HEK293 (cell line): Measurements from ENCODE around the gene CFAP46.

Experiments used
- CTCF ChIA-PET: fragments of 350-600 bp; formaldehyde crosslinking; extraction: SDS; loops from one replicate; lab custom pipeline; 2021; ENCODE audit warnings: antibody characterized with exemption; lab: Yijun Ruan, JAX
- POLR2A ChIA-PET: fragments of 300-600 bp; formaldehyde crosslinking; extraction: SDS; loops from one replicate; lab custom pipeline; 2020; ENCODE audit warnings: antibody characterized with exemption, inconsistent platforms; lab: Yijun Ruan, JAX
- H3K27ac ChIP-seq: fragments of 200-500 bp; sonication (Bioruptor generic); 2 replicates; pipeline ENCODE4 v1.5.1; 2014; ENCODE audit warnings: low read depth, low read length, control low read depth, inconsistent platforms; ENCODE audit errors: extremely low read depth
- H3K36me3 ChIP-seq, 2 experiments: fragments of 200-500 bp in 1 of 2; sonication (Bioruptor generic) in 1 of 2; 1 replicate in 1 of 2; 2 replicates in 1 of 2; pipeline ENCODE4 v1.5.1; 2014 to 2017; ENCODE audit warnings: inconsistent platforms in 2 of 2, low read length in 2 of 2; ENCODE audit not compliant: control insufficient read depth in 2 of 2, insufficient read depth in 1 of 2
- H3K4me1 ChIP-seq: fragments of 200-500 bp; sonication (Bioruptor generic); 2 replicates; pipeline ENCODE4 v1.5.1; 2014; ENCODE audit warnings: mild to moderate bottlenecking, low read length, inconsistent platforms; ENCODE audit not compliant: control insufficient read depth, insufficient read depth
- H3K4me3 ChIP-seq: 2 replicates; pipeline ENCODE4 v1.5.1; 2011; ENCODE audit warnings: low read depth, mild to moderate bottlenecking, control low read depth, low read length, moderate library complexity
- H3K9me3 ChIP-seq: fragments of 200-500 bp; sonication (Bioruptor generic); 2 replicates; pipeline ENCODE4 v1.5.1; 2014; ENCODE audit warnings: low read depth, low read length, inconsistent platforms; ENCODE audit not compliant: control insufficient read depth, insufficient read depth
- FEZF1 ChIP-seq: fragments of 450-650 bp; formaldehyde crosslinking; IDR thresholded peaks from 2 replicates; pipeline ENCODE4 v1.5.1; 2016; ENCODE audit warnings: missing biosample characterization, missing genetic modification characterization
- GFI1B ChIP-seq: fragments of 450-650 bp; formaldehyde crosslinking; IDR thresholded peaks from 2 replicates; pipeline ENCODE4 v1.5.1; 2016; ENCODE audit warnings: missing biosample characterization, missing genetic modification characterization
- GLIS2 ChIP-seq: fragments of 450-650 bp; formaldehyde crosslinking; IDR thresholded peaks from 2 replicates; pipeline ENCODE4 v1.5.1; 2016; ENCODE audit warnings: missing biosample characterization, missing genetic modification characterization
- SCRT2 ChIP-seq: fragments of 450-650 bp; formaldehyde crosslinking; IDR thresholded peaks from 2 replicates; pipeline ENCODE4 v1.5.1; 2016; ENCODE audit warnings: missing biosample characterization, missing genetic modification characterization
- ZBTB11 ChIP-seq: fragments of 450-650 bp; formaldehyde crosslinking; conservative IDR thresholded peaks from 2 replicates; pipeline ENCODE4 v1.5.1; 2016; ENCODE audit warnings: low read depth, missing biosample characterization, missing genetic modification characterization
- ZBTB17 ChIP-seq: fragments of 450-650 bp; formaldehyde crosslinking; IDR thresholded peaks from 2 replicates; pipeline ENCODE4 v1.5.1; 2016; ENCODE audit warnings: missing biosample characterization, missing genetic modification characterization
- ZFP41 ChIP-seq: fragments of 450-650 bp; formaldehyde crosslinking; IDR thresholded peaks from 2 replicates; pipeline ENCODE4 v1.5.1; 2016; ENCODE audit warnings: missing biosample characterization, missing genetic modification characterization, borderline replicate concordance
- ZNF114 ChIP-seq: fragments of 450-650 bp; formaldehyde crosslinking; IDR thresholded peaks from 2 replicates; pipeline ENCODE4 v1.5.0; 2017; ENCODE audit warnings: missing biosample characterization, missing genetic modification characterization
- ZNF133 ChIP-seq: fragments of 450-650 bp; formaldehyde crosslinking; IDR thresholded peaks from 2 replicates; pipeline ENCODE4 v1.5.1; 2016; ENCODE audit warnings: missing biosample characterization, missing genetic modification characterization
- ZNF223 ChIP-seq: fragments of 450-650 bp; formaldehyde crosslinking; IDR thresholded peaks from 2 replicates; pipeline ENCODE4 v1.5.1; 2016; ENCODE audit warnings: missing biosample characterization, missing genetic modification characterization
- ZNF26 ChIP-seq: fragments of 450-650 bp; formaldehyde crosslinking; IDR thresholded peaks from 2 replicates; pipeline ENCODE4 v1.5.1; 2016; ENCODE audit warnings: missing biosample characterization, missing genetic modification characterization
- ZNF366 ChIP-seq: fragments of 450-650 bp; formaldehyde crosslinking; conservative IDR thresholded peaks from 2 replicates; pipeline ENCODE4 v1.5.1; 2016; ENCODE audit warnings: missing biosample characterization, missing genetic modification characterization
- ZNF394 ChIP-seq: fragments of 450-650 bp; formaldehyde crosslinking; IDR thresholded peaks from 2 replicates; pipeline ENCODE4 v1.5.1; 2016; ENCODE audit warnings: missing biosample characterization, missing genetic modification characterization, mild to moderate bottlenecking, moderate library complexity, borderline replicate concordance
- ZNF549 ChIP-seq: fragments of 450-650 bp; IDR thresholded peaks from 2 replicates; pipeline ENCODE4 v1.5.1; 2018; ENCODE audit warnings: missing biosample characterization, missing genetic modification characterization, mild to moderate bottlenecking, inconsistent platforms, moderate library complexity
- ZNF629 ChIP-seq: fragments of 450-650 bp; formaldehyde crosslinking; IDR thresholded peaks from 2 replicates; pipeline ENCODE4 v1.5.1; 2017; ENCODE audit warnings: missing biosample characterization, missing genetic modification characterization
- ZNF670 ChIP-seq: fragments of 450-650 bp; formaldehyde crosslinking; IDR thresholded peaks from 2 replicates; pipeline ENCODE4 v1.5.1; 2016; ENCODE audit warnings: missing biosample characterization, missing genetic modification characterization, low read depth
- ZNF768 ChIP-seq: fragments of 450-650 bp; formaldehyde crosslinking; IDR thresholded peaks from 2 replicates; pipeline ENCODE4 v1.5.1; 2018; ENCODE audit warnings: missing biosample characterization, mild to moderate bottlenecking, missing genetic modification characterization
- ZSCAN16 ChIP-seq: fragments of 450-650 bp; formaldehyde crosslinking; IDR thresholded peaks from 2 replicates; pipeline ENCODE4 v1.5.1; 2016; ENCODE audit warnings: missing biosample characterization, missing genetic modification characterization
- TF ChIP-seq, protein P1 (sequence below): fragments of 450-650 bp; formaldehyde crosslinking; IDR thresholded peaks from 2 replicates; pipeline ENCODE4 v1.5.1; 2017; ENCODE audit warnings: missing biosample characterization, missing genetic modification characterization
- TF ChIP-seq, protein P2 (sequence below): fragments of 450-650 bp; formaldehyde crosslinking; IDR thresholded peaks from 2 replicates; pipeline ENCODE4 v1.5.1; 2016; ENCODE audit warnings: missing biosample characterization, missing genetic modification characterization, borderline replicate concordance

Gene CFAP46

DNA sequence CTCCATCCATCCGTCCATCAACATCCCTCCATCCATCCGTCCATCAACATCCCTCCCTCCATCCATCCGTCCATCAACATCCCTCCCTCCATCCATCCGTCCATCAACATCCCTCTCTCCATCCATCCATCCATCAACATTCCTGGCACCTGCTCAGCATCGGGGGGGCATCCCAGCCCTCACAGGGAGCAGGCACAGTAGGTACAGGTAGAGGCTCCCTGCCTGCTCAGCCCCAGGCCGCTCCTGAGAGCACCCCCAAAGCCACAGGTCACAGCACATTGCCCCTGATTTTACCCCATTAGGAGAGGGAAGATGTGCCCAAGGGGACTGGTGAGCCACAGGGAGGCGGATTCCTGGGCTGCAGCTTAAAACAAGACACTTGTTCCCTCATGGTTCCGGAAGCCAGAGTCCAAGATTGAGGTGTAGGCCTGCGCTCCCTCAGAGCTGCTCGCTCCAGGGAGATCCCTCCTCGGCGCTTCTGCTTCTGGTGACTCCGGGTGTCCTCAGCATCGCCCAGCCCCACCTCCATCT is 21.1 kb upstream of the CFAP46 start:
- no peak overlapping the region for H3K4me3 ChIP-seq
- peaks cover 0 to 6% of the 10 kb centered on the region in 2 experiments; a peak in 2 of 3 replicates for H3K36me3 ChIP-seq
- TF ChIP-seq ZNF366 (tag by site-specific recombination) (peak; percentile 98), SCRT2 (tag by site-specific recombination) (no peak), ZSCAN16 (tag by site-specific recombination) (no peak)
- TF ChIP-seq, protein P1, sequence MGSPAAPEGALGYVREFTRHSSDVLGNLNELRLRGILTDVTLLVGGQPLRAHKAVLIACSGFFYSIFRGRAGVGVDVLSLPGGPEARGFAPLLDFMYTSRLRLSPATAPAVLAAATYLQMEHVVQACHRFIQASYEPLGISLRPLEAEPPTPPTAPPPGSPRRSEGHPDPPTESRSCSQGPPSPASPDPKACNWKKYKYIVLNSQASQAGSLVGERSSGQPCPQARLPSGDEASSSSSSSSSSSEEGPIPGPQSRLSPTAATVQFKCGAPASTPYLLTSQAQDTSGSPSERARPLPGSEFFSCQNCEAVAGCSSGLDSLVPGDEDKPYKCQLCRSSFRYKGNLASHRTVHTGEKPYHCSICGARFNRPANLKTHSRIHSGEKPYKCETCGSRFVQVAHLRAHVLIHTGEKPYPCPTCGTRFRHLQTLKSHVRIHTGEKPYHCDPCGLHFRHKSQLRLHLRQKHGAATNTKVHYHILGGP (tag by site-specific recombination): no peak
- CTCF ChIA-PET: no interaction called here
- no peaks in the 10 kb centered on the region for H3K9me3 ChIP-seq
- POLR2A ChIA-PET: no interaction called here
- H3K27ac ChIP-seq: no peak overlapping the region
- H3K4me1 ChIP-seq: no peaks in the 10 kb centered on the region

DNA sequence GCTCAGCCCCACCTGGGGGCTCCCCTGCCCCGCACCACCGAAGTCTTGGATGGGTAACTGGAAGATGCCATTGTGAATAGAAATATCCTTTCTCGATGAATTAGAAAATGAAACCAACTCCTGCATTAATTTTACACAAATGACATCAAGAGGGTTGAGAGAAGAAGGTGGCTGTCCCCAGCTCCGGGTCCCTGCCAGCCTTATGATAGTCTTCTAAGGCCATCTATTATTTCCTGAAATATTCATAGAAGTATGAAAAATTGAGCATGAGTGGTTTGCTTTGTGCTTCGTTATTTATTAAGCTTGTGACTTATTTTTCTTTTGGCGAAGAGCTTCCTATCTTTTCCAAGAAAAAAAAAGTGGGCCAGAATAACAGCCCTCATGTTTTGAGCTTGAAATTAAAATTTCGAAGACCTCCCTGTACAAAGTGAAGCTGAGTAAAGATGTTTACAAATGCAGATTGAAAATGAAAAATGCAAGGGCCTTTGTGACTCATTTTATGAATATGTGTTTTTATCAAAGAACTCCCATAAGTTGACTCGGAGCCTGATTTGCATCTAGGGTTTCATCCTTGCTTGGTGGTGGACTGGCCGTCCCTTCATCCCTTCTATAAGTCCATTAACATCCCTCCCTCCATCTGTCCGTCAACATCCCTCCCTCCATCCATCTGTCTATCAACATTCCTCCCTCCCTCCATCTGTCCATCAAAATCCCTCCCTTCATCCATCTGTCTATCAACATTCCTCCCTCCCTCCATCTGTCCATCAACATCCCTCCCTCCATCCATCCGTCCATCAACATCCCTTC is 20.5 kb upstream of the CFAP46 start:
- no peak overlapping the region for H3K27ac ChIP-seq
- CTCF ChIA-PET: no interaction called here
- H3K4me3 ChIP-seq: no peak overlapping the region

More for the DNA sequence above, 20.5 kb upstream of the CFAP46 start:
- TF ChIP-seq ZBTB17 (tag by site-specific recombination): no peak
- TF ChIP-seq ZNF629 (tag by site-specific recombination): no peak
- no peak for TF ChIP-seq ZNF133 (tag by site-specific recombination)
- no peak for TF ChIP-seq ZNF26 (tag by site-specific recombination)
- no peak for TF ChIP-seq ZNF394 (tag by site-specific recombination)
- TF ChIP-seq ZNF223 (tag by site-specific recombination): no peak
- TF ChIP-seq ZNF114 (tag by site-specific recombination): no peak
- TF ChIP-seq FEZF1 (tag by site-specific recombination): no peak
- TF ChIP-seq ZBTB11: no peak
- TF ChIP-seq ZNF768 (tag by site-specific recombination): no peak
- TF ChIP-seq GLIS2 (tag by site-specific recombination): no peak
- no peak for TF ChIP-seq GFI1B (tag by site-specific recombination)
- no peak for TF ChIP-seq ZNF549 (tag by site-specific recombination)
- TF ChIP-seq, protein P2, sequence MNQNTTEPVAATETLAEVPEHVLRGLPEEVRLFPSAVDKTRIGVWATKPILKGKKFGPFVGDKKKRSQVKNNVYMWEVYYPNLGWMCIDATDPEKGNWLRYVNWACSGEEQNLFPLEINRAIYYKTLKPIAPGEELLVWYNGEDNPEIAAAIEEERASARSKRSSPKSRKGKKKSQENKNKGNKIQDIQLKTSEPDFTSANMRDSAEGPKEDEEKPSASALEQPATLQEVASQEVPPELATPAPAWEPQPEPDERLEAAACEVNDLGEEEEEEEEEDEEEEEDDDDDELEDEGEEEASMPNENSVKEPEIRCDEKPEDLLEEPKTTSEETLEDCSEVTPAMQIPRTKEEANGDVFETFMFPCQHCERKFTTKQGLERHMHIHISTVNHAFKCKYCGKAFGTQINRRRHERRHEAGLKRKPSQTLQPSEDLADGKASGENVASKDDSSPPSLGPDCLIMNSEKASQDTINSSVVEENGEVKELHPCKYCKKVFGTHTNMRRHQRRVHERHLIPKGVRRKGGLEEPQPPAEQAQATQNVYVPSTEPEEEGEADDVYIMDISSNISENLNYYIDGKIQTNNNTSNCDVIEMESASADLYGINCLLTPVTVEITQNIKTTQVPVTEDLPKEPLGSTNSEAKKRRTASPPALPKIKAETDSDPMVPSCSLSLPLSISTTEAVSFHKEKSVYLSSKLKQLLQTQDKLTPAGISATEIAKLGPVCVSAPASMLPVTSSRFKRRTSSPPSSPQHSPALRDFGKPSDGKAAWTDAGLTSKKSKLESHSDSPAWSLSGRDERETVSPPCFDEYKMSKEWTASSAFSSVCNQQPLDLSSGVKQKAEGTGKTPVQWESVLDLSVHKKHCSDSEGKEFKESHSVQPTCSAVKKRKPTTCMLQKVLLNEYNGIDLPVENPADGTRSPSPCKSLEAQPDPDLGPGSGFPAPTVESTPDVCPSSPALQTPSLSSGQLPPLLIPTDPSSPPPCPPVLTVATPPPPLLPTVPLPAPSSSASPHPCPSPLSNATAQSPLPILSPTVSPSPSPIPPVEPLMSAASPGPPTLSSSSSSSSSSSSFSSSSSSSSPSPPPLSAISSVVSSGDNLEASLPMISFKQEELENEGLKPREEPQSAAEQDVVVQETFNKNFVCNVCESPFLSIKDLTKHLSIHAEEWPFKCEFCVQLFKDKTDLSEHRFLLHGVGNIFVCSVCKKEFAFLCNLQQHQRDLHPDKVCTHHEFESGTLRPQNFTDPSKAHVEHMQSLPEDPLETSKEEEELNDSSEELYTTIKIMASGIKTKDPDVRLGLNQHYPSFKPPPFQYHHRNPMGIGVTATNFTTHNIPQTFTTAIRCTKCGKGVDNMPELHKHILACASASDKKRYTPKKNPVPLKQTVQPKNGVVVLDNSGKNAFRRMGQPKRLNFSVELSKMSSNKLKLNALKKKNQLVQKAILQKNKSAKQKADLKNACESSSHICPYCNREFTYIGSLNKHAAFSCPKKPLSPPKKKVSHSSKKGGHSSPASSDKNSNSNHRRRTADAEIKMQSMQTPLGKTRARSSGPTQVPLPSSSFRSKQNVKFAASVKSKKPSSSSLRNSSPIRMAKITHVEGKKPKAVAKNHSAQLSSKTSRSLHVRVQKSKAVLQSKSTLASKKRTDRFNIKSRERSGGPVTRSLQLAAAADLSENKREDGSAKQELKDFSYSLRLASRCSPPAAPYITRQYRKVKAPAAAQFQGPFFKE: no peak
- no peak for TF ChIP-seq ZNF670 (tag by site-specific recombination)
- no peak for TF ChIP-seq ZFP41 (tag by site-specific recombination)
- POLR2A ChIA-PET: no interaction called here
- Histone ChIP-seq H3K9me3 (no peaks in the 10 kb centered on the region), H3K36me3 (peaks cover 0 to 6% of the 10 kb centered on the region in 2 experiments; a peak in 2 of 3 replicates), H3K4me1 (no peaks in the 10 kb centered on the region)
